HepG2 (cell line): Measurements from ENCODE around the gene RAB17. TPM values are rescaled to one million over a fixed set of nuclear protein-coding genes. Genes with fewer than 3 reads are reported as not detected.
A peak's percentile ranks its signal among the peaks of the same experiment; 100 is the strongest.

Experiments
- AHR ChIP-seq: IDR thresholded peaks from 2 replicates; pipeline ENCODE4 v1.6.1; 2018; ENCODE audit warnings: missing genetic modification reagents, missing compliant biosample characterization
- BATF2 ChIP-seq: sonication (generic); formaldehyde crosslinking; IDR thresholded peaks from 2 replicates; pipeline ENCODE4 v1.8.0; 2022; ENCODE audit warnings: mild to moderate bottlenecking, missing genetic modification reagents, moderate library complexity
- CREB3 ChIP-seq: sonication (generic); formaldehyde crosslinking; IDR thresholded peaks from 2 replicates; pipeline ENCODE4 v1.5.0; 2020; ENCODE audit warnings: missing genetic modification reagents
- DPF2 ChIP-seq: sonication (generic); formaldehyde crosslinking; IDR thresholded peaks from 2 replicates; pipeline ENCODE4 v1.4.0; 2020; ENCODE audit warnings: mild to moderate bottlenecking, low read depth, missing genetic modification reagents, borderline replicate concordance
- FIP1L1 ChIP-seq: fragments of 200-400 bp; formaldehyde crosslinking; IDR thresholded peaks from 2 replicates; pipeline ENCODE4 v1.6.1; 2018; ENCODE audit warnings: low read depth, mild to moderate bottlenecking, low read length, moderate library complexity, borderline replicate concordance; ENCODE audit not compliant: insufficient read depth
- GPN1 ChIP-seq: sonication (generic); formaldehyde crosslinking; IDR thresholded peaks from 2 replicates; pipeline ENCODE4 v1.5.1; 2020; ENCODE audit warnings: missing genetic modification reagents, borderline replicate concordance
- GZF1 ChIP-seq: sonication (generic); formaldehyde crosslinking; IDR thresholded peaks from 2 replicates; pipeline ENCODE4 v1.5.1; 2020; ENCODE audit warnings: mild to moderate bottlenecking, missing genetic modification reagents
- HMGXB3 ChIP-seq: sonication (generic); formaldehyde crosslinking; IDR thresholded peaks from 2 replicates; pipeline ENCODE4 v1.4.0; 2020; ENCODE audit warnings: missing genetic modification reagents, borderline replicate concordance
- HNRNPLL ChIP-seq: fragments of 200-400 bp; formaldehyde crosslinking; IDR thresholded peaks from 2 replicates; pipeline ENCODE4 v1.6.1; 2017; ENCODE audit warnings: mild to moderate bottlenecking, low read depth, low read length; ENCODE audit not compliant: poor library complexity, severe bottlenecking
- LCORL ChIP-seq, 2 experiments: fragments of 450-650 bp in 1 of 2; sonication (generic) in 1 of 2; formaldehyde crosslinking in 1 of 2; IDR thresholded peaks; 2 replicates each; pipeline versions ENCODE4 v1.5.0 to v1.6.1; 2017 to 2020; ENCODE audit warnings: antibody characterized with exemption in 1 of 2, missing genetic modification reagents in 1 of 2
- TAF1 ChIP-seq: sonication (generic); formaldehyde crosslinking; IDR thresholded peaks from 2 replicates; pipeline ENCODE4 v1.4.0; 2020; ENCODE audit warnings: missing genetic modification reagents
- TERF1 ChIP-seq: sonication (generic); formaldehyde crosslinking; IDR thresholded peaks from 2 replicates; pipeline ENCODE4 v1.8.0; 2022; ENCODE audit warnings: mild to moderate bottlenecking, missing genetic modification reagents, moderate library complexity
- ZBTB26 ChIP-seq: IDR thresholded peaks from 2 replicates; pipeline ENCODE4 v1.6.1; 2016; ENCODE audit warnings: missing compliant biosample characterization, missing genetic modification reagents, borderline replicate concordance
- ZBTB38 ChIP-seq: sonication (generic); formaldehyde crosslinking; IDR thresholded peaks from 2 replicates; pipeline ENCODE4 v1.5.1; 2020; ENCODE audit warnings: mild to moderate bottlenecking, missing genetic modification reagents
- ZBTB7A ChIP-seq: sonication (generic); formaldehyde crosslinking; IDR thresholded peaks from 2 replicates; pipeline ENCODE4 v1.8.0; 2022; ENCODE audit warnings: mild to moderate bottlenecking, missing genetic modification reagents
- ZNF235 ChIP-seq: sonication (generic); formaldehyde crosslinking; IDR thresholded peaks from 2 replicates; pipeline ENCODE4 v1.8.1; 2023; ENCODE audit warnings: mild to moderate bottlenecking, missing genetic modification reagents, borderline replicate concordance
- ZNF296 ChIP-seq: sonication (generic); formaldehyde crosslinking; conservative IDR thresholded peaks from 2 replicates; pipeline ENCODE4 v1.5.0; 2020; ENCODE audit warnings: mild to moderate bottlenecking, missing genetic modification reagents
- ZNF598 ChIP-seq: sonication (generic); formaldehyde crosslinking; IDR thresholded peaks from 2 replicates; pipeline ENCODE4 v1.5.1; 2020; ENCODE audit warnings: mild to moderate bottlenecking, missing genetic modification reagents, borderline replicate concordance
- ZNF672 ChIP-seq: sonication (generic); formaldehyde crosslinking; IDR thresholded peaks from 2 replicates; pipeline ENCODE4 v1.8.1; 2022; ENCODE audit warnings: missing genetic modification reagents
- ZNF792 ChIP-seq: IDR thresholded peaks from 2 replicates; pipeline ENCODE4 v1.6.1; 2016
- polyA plus RNA-seq, 8 experiments: library from polyadenylated mRNA; depleted of rRNA in 3 of 8; stranded (reverse) in 7 of 8; unstranded in 1 of 8; fragments of >200 nt; fragmentation: Illumina TruSeq in 4 of 8; extraction: Trizol in 4 of 8; gene quantifications; 2 replicates each; pipeline versions ENCODE4 v1.2.1 to v1.2.3, GENCODE V29; 2011 to 2016; ENCODE audit warnings: low read depth in 4 of 8, missing spikeins in 1 of 8, mixed read lengths in 1 of 8; ENCODE audit not compliant: insufficient read depth in 1 of 8
- total RNA-seq, 5 experiments: library from RNA; depleted of rRNA; stranded (reverse); fragments of >200 nt; fragmentation: Illumina TruSeq; extraction: Trizol; gene quantifications; 2 replicates each; pipeline ENCODE4 v1.2.3, GENCODE V29; 2016; ENCODE audit warnings: low read depth in 1 of 5
- TF ChIP-seq, protein P1 (sequence below): sonication (generic); formaldehyde crosslinking; IDR thresholded peaks from 2 replicates; pipeline ENCODE4 v1.5.0; 2020; ENCODE audit warnings: mild to moderate bottlenecking, low read depth, missing genetic modification reagents, borderline replicate concordance

RAB17 gene
- total and polyA plus RNA-seq, 2 of the 13 experiments (the other 11 are each of a cell fraction or from before 2014, with no cell fraction given), result 68.0 to 124 TPM

GRCh38 chr2:237547841-237548416 is 42.6 kb downstream of the RAB17 start (continued):
- TF ChIP-seq HMGXB3 (CRISPR knock-in tag) (no peak), HNRNPLL (no peak), ZBTB7A (CRISPR knock-in tag) (peak; percentile 71; the same call in 1 of the 2 replicates), ZNF235 (CRISPR knock-in tag) (no peak), GPN1 (CRISPR knock-in tag) (no peak), ZNF296 (CRISPR knock-in tag) (no peak), DPF2 (CRISPR knock-in tag) (0 out of 2 replicates have a peak, but pooled peaks have one; percentile 18), CREB3 (no peak), ZNF792 (no peak), LCORL (IDR thresholded peaks at IDR 0.05) (no peak), LCORL (CRISPR knock-in tag; IDR thresholded peaks at IDR 0.05) (no peak), ZBTB26 (CRISPR knock-in tag) (no peak), BATF2 (no peak), TERF1 (no peak), ZNF598 (CRISPR knock-in tag) (no peak), ZBTB38 (peak; percentile 18; the same call in 1 of the 2 replicates), FIP1L1 (no peak), TAF1 (CRISPR knock-in tag) (no peak), GZF1 (CRISPR knock-in tag) (no peak), AHR (CRISPR knock-in tag) (no peak), ZNF672 (CRISPR knock-in tag) (no peak)
- TF ChIP-seq, protein P1, sequence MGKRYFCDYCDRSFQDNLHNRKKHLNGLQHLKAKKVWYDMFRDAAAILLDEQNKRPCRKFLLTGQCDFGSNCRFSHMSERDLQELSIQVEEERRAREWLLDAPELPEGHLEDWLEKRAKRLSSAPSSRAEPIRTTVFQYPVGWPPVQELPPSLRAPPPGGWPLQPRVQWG (CRISPR knock-in tag), result no peak
